B cell (primary cell): ENCODE results near the gene ATXN1. TPM values are rescaled to one million over a fixed set of nuclear protein-coding genes. Genes with fewer than 3 reads are reported as not detected.

Source experiments
- ATAC-seq: fragments of 200-7000 bp; cut with Tn5 transposase; one replicate; pipeline ENCODE4 v1.10.0; 2021; ENCODE audit warnings: low read depth, mild to moderate bottlenecking, moderate number of reproducible peaks, moderate library complexity
- CTCF ChIA-PET: fragments of 350-600 bp; sonication (Branson Sonifier 250); formaldehyde crosslinking; loops from one replicate; lab custom pipeline; 2021; ENCODE audit warnings: antibody characterized with exemption, inconsistent platforms; lab: Charles Lee
- POLR2A ChIA-PET: fragments of 350-600 bp; sonication (Branson Sonifier 250); formaldehyde crosslinking; loops from one replicate; lab custom pipeline; 2021; ENCODE audit warnings: antibody characterized with exemption; lab: Charles Lee
- DNase-seq: peaks from one replicate; pipeline ENCODE4 v3.0.0; 2013
- H2AFZ ChIP-seq: 2 replicates; pipeline ENCODE4 v1.6.1; 2012; ENCODE audit warnings: mild to moderate bottlenecking, low read depth, low read length; ENCODE audit not compliant: insufficient read depth, poor library complexity, severe bottlenecking
- H3K27ac ChIP-seq, 2 donors: 1 replicate in 1 of 2; 2 replicates in 1 of 2; pipeline ENCODE4 v1.5.1; 2012 to 2013; ENCODE audit warnings: low read length in 2 of 2, mild to moderate bottlenecking in 2 of 2, moderate library complexity in 1 of 2
- H3K27me3 ChIP-seq, 4 experiments: fragments of 200-600 bp in 1 of 4; sonication (generic) in 1 of 4; replicated peaks in 1 of 4; 1 replicate in 2 of 4; 2 replicates in 2 of 4; pipeline versions ENCODE4 v1.6.1 to v1.7.0; 2013 to 2016; ENCODE audit warnings: low read length in 3 of 4, mild to moderate bottlenecking in 2 of 4, mixed read lengths in 1 of 4, moderate library complexity in 1 of 4; ENCODE audit not compliant: insufficient read depth in 4 of 4, control insufficient read depth in 3 of 4; ENCODE audit errors: control extremely low read depth in 1 of 4
- H3K36me3 ChIP-seq, 2 experiments: replicated peaks in 1 of 2; 1 replicate in 1 of 2; 2 replicates in 1 of 2; pipeline versions ENCODE4 v1.6.1 to v1.7.1; 2013; ENCODE audit warnings: low read length in 1 of 2; ENCODE audit not compliant: insufficient read depth in 2 of 2, control insufficient read depth in 1 of 2; ENCODE audit errors: control extremely low read depth in 1 of 2, extremely low read depth in 1 of 2
- H3K4me1 ChIP-seq, 2 donors: fragments of 200-600 bp in 1 of 2; sonication (generic) in 1 of 2; 1 replicate in 1 of 2; 2 replicates in 1 of 2; pipeline versions ENCODE4 v1.5.1 to v1.6.1; 2013 to 2017; ENCODE audit warnings: low read length in 2 of 2; ENCODE audit not compliant: control insufficient read depth in 2 of 2, insufficient read depth in 2 of 2
- H3K4me2 ChIP-seq: replicated peaks from 2 replicates; pipeline ENCODE3; 2012; ENCODE audit warnings: mild to moderate bottlenecking, low read depth, low read length; ENCODE audit not compliant: poor library complexity, severe bottlenecking
- H3K4me3 ChIP-seq, 5 experiments: fragments of 200-600 bp in 1 of 5; sonication (generic) in 1 of 5; 1 replicate in 3 of 5; 2 replicates in 2 of 5; pipeline versions ENCODE4 v1.5.1 to v1.7.0; 2011 to 2016; ENCODE audit warnings: low read length in 4 of 5, mild to moderate bottlenecking in 4 of 5, low read depth in 2 of 5, control low read depth in 1 of 5, moderate library complexity in 1 of 5; ENCODE audit not compliant: insufficient read depth in 1 of 5; ENCODE audit errors: control extremely low read depth in 1 of 5, extremely low read depth in 1 of 5
- H3K79me2 ChIP-seq: fragments of 200-600 bp; sonication (generic); one replicate; pipeline ENCODE4 v1.6.0; 2016; ENCODE audit warnings: low read length; ENCODE audit not compliant: control insufficient read depth, insufficient read depth
- H3K9ac ChIP-seq: fragments of 200-600 bp; sonication (generic); 2 replicates; pipeline ENCODE4 v1.6.1; 2017; ENCODE audit warnings: mild to moderate bottlenecking, low read length, moderate library complexity
- H3K9me3 ChIP-seq, 3 donors: one replicate each; pipeline versions ENCODE4 v1.6.1 to v1.7.1; 2013; ENCODE audit warnings: low read length in 2 of 3; ENCODE audit not compliant: control insufficient read depth in 2 of 3, insufficient read depth in 1 of 3; ENCODE audit errors: control extremely low read depth in 1 of 3
- H4K20me1 ChIP-seq: 2 replicates; pipeline ENCODE4 v1.6.0; 2012; ENCODE audit warnings: mild to moderate bottlenecking, low read length; ENCODE audit not compliant: insufficient read depth, control insufficient read depth, poor library complexity, severe bottlenecking
- H3K27ac Mint-ChIP-seq: one replicate; pipeline ENCODE4 v1.8.0; 2021; ENCODE audit warnings: mixed read lengths
- H3K27me3 Mint-ChIP-seq: one replicate; pipeline ENCODE4 v1.8.0; 2021; ENCODE audit warnings: mixed read lengths
- H3K4me1 Mint-ChIP-seq: one replicate; pipeline ENCODE4 v1.8.0; 2021; ENCODE audit warnings: mixed read lengths
- H3K4me3 Mint-ChIP-seq: one replicate; pipeline ENCODE4 v1.8.0; 2021; ENCODE audit warnings: mixed read lengths
- H3K9me3 Mint-ChIP-seq: one replicate; pipeline ENCODE4 v1.8.0; 2022; ENCODE audit warnings: mixed read lengths; ENCODE audit not compliant: insufficient read depth
- CTCF ChIP-seq: fragments of 200-600 bp; IDR thresholded peaks from one replicate; pipeline ENCODE4 v1.8.0; 2022; ENCODE audit warnings: antibody characterized with exemption, mild to moderate bottlenecking
- EZH2 ChIP-seq: IDR thresholded peaks from 2 replicates; pipeline ENCODE4 v1.6.1; 2012; ENCODE audit warnings: borderline replicate concordance, low read depth, mild to moderate bottlenecking, moderate library complexity, low read length; ENCODE audit not compliant: insufficient read depth, poor library complexity, severe bottlenecking
- WGBS: methylation state at CpG from one replicate; pipeline ENCODE4 v1.1.5; 2013; ENCODE audit warnings: missing lambda C conversion rate; ENCODE audit not compliant: insufficient coverage; 5-methylcytosine and 5-hydroxymethylcytosine counted together
- intact Hi-C: fragments of 100-400 bp; cut with micrococcal nuclease; formaldehyde crosslinking; loops from one replicate; pipeline ENCODE4 v1.10.0; 2022
- polyA plus RNA-seq: library from polyadenylated mRNA; depleted of rRNA; stranded (reverse); fragments of >200 nt; gene quantifications from 2 replicates; pipeline ENCODE4 v1.2.3, GENCODE V29; 2012
- total RNA-seq, 2 donors: library from RNA; stranded (reverse); fragments of 120-200 nt in 1 of 2; gene quantifications; 1 replicate in 1 of 2; 2 replicates in 1 of 2; pipeline versions ENCODE4 v1.2.3 to v1.2.4, GENCODE V29; 2013 to 2022

The ATXN1 gene
- total and polyA plus RNA-seq, 2 donors (not counting 1 experiment from before 2014, with no cell fraction given) = 5.7 to 63.8 TPM

DNA sequence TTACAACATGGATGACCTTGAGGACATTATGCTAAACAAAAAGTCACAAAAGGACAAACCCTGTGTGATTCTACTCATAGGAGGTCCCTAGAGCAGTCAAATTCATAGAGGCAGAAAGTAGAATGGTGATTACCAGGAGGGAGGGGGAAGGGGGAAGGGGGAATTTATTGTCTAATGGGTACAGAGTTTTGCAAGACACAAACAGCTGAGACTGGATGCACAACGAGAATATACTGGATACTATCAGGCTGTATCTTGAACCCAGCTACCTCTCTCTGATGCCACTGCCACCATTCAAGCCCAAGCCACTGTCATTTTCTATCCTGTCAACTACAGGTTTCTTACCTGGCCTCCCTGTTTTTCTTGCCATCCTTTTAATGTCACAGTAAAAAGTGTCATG is 252.3 kb downstream of the ATXN1 start:
- CTCF ChIA-PET = no interaction called here

More for the DNA sequence above, 252.3 kb downstream of the ATXN1 start:
- Mint-ChIP-seq H3K9me3 (no peaks in the 10 kb centered on the region), H3K4me1 (peaks cover 57% of the 10 kb centered on the region), H3K4me3 (no peak overlapping the region), H3K27me3 (no peaks in the 10 kb centered on the region), H3K27ac (no peak overlapping the region)
- 100% methylated on average over 1 of the region's 1 CpG for WGBS
- Histone ChIP-seq H2AFZ (no peak overlapping the region), H3K27me3 (no peaks in the 10 kb centered on the region), H3K4me3 (no peak overlapping the region), H3K79me2 (no peaks in the 10 kb centered on the region), H3K4me1 (peaks cover 14 to 35% of the 10 kb centered on the region in 2 donors), H3K4me2 (no peak overlapping the region), H3K27ac (no peak overlapping the region), H4K20me1 (no peaks in the 10 kb centered on the region), H3K9ac (no peak overlapping the region), H3K36me3 (no peaks in the 10 kb centered on the region), H3K9me3 (no peaks in the 10 kb centered on the region)
- ATAC-seq (no peak), DNase-seq (no peak)
- TF ChIP-seq EZH2 = no peak
- TF ChIP-seq CTCF = no peak
- intact Hi-C loops = no loop called here
- POLR2A ChIA-PET = no interaction called here
